CD4-positive, alpha-beta T cell treated with Interleukin-21 for 1 hour (primary cell): Measurements from ENCODE around the gene ZNF516.
A peak's percentile ranks its signal among the peaks of the same experiment; 100 is the strongest.

Experiments used
- DNase-seq: peaks from one replicate; pipeline ENCODE4 v3.0.0-alpha.2; 2020

ZNF516 gene

GRCh38 chr18:76506395-76506794 is 11.4 kb upstream of the ZNF516 start:
- no peak for DNase-seq

- no peak for DNase-seq
Measured at GRCh38 chr18:76505614-76506013, 10.6 kb upstream of the ZNF516 start.

- DNase-seq: no peak
Measured at GRCh38 chr18:76504749-76505148, 9.7 kb upstream of the ZNF516 start.

- DNase-seq: no peak
Measured at GRCh38 chr18:76503649-76504386, 8.8 kb upstream of the ZNF516 start.

GRCh38 chr18:76502551-76502950 is 7.5 kb upstream of the ZNF516 start:
- DNase-seq: no peak

GRCh38 chr18:76499637-76500340 is 4.7 kb upstream of the ZNF516 start:
- peak; percentile 19 for DNase-seq

GRCh38 chr18:76499021-76499420 is 4.0 kb upstream of the ZNF516 start:
- DNase-seq: no peak

- no peak for DNase-seq
Measured at GRCh38 chr18:76498064-76498463, 3.0 kb upstream of the ZNF516 start.

- no peak for DNase-seq
Measured at GRCh38 chr18:76497021-76497420, 2.0 kb upstream of the ZNF516 start.

GRCh38 chr18:76496194-76496890 is 1.3 kb upstream of the ZNF516 start:
- peak; percentile 51 for DNase-seq

GRCh38 chr18:76495435-76496193 is 572 bp upstream of the ZNF516 start:
- DNase-seq: peak; percentile 37

GRCh38 chr18:76494231-76495005 is 624 bp downstream of the ZNF516 start:
- DNase-seq: peak; percentile 30

- peak; percentile 12 for DNase-seq
Measured at GRCh38 chr18:76493213-76494161, 1.6 kb downstream of the ZNF516 start.

GRCh38 chr18:76492669-76493212 is 2.3 kb downstream of the ZNF516 start:
- DNase-seq: peak; percentile 96

- DNase-seq: no peak
Measured at GRCh38 chr18:76491776-76492668, 3.0 kb downstream of the ZNF516 start.

- peak; percentile 78 for DNase-seq
Measured at GRCh38 chr18:76491473-76491775, 3.6 kb downstream of the ZNF516 start.

- DNase-seq: peak; percentile 66
Measured at GRCh38 chr18:76490670-76491472, 4.2 kb downstream of the ZNF516 start.

- no peak for DNase-seq
Measured at GRCh38 chr18:76490033-76490432, 5.0 kb downstream of the ZNF516 start.

GRCh38 chr18:76489081-76489480 is 6.0 kb downstream of the ZNF516 start:
- no peak for DNase-seq
